H9 (cell line): ENCODE results near the gene WNT7B. TPM values are rescaled to one million over a fixed set of nuclear protein-coding genes. Genes with fewer than 3 reads are reported as not detected.

Source experiments
- DNase-seq: peaks from one replicate; pipeline ENCODE4 v3.0.0-alpha.2; 2017
- H2AFZ ChIP-seq: one replicate; pipeline ENCODE4 v1.6.1; 2013; ENCODE audit warnings: mild to moderate bottlenecking, low read length, control low read depth, moderate library complexity
- H2AK5ac ChIP-seq: 2 replicates; pipeline ENCODE4 v1.6.1; 2013; ENCODE audit warnings: low read length, control low read depth, mixed read lengths; ENCODE audit not compliant: insufficient read length
- H2BK120ac ChIP-seq: one replicate; pipeline ENCODE4 v1.6.1; 2013; ENCODE audit warnings: low read depth, mild to moderate bottlenecking, low read length, control low read depth, inconsistent platforms; ENCODE audit not compliant: poor library complexity, severe bottlenecking
- H2BK12ac ChIP-seq: 2 replicates; pipeline ENCODE4 v1.6.1; 2013; ENCODE audit warnings: low read length, control low read depth, mixed read lengths, low read depth; ENCODE audit not compliant: insufficient read length
- H2BK15ac ChIP-seq: 2 replicates; pipeline ENCODE4 v1.6.1; 2013; ENCODE audit warnings: low read depth, low read length, control low read depth
- H2BK20ac ChIP-seq: one replicate; pipeline ENCODE4 v1.6.1; 2013; ENCODE audit warnings: low read depth, mild to moderate bottlenecking, low read length, control low read depth, inconsistent platforms; ENCODE audit not compliant: poor library complexity, severe bottlenecking
- H2BK5ac ChIP-seq: 2 replicates; pipeline ENCODE4 v1.6.1; 2013; ENCODE audit warnings: low read length, control low read depth, mixed read lengths; ENCODE audit not compliant: insufficient read length
- H3K14ac ChIP-seq: 2 replicates; pipeline ENCODE4 v1.6.1; 2013; ENCODE audit warnings: low read length, control low read depth; ENCODE audit not compliant: insufficient read depth
- H3K18ac ChIP-seq: 2 replicates; pipeline ENCODE4 v1.6.1; 2013; ENCODE audit warnings: low read depth, mild to moderate bottlenecking, mixed read lengths, low read length, control low read depth; ENCODE audit not compliant: insufficient read length
- H3K23ac ChIP-seq: 2 replicates; pipeline ENCODE4 v1.6.1; 2013; ENCODE audit warnings: low read length, control low read depth, mixed read lengths, low read depth; ENCODE audit not compliant: insufficient read length
- H3K23me2 ChIP-seq: 2 replicates; pipeline ENCODE4 v1.6.1; 2013; ENCODE audit warnings: low read depth, mild to moderate bottlenecking, mixed read lengths, low read length, control low read depth; ENCODE audit not compliant: insufficient read length, poor library complexity, severe bottlenecking
- H3K27ac ChIP-seq: 2 replicates; pipeline ENCODE4 v1.5.1; 2013; ENCODE audit warnings: low read length, control low read depth, mixed read lengths, low read depth; ENCODE audit not compliant: insufficient read length
- H3K27me3 ChIP-seq: 2 replicates; pipeline ENCODE4 v1.6.1; 2013; ENCODE audit warnings: low read length, control low read depth, inconsistent platforms; ENCODE audit not compliant: insufficient read depth
- H3K4ac ChIP-seq: 2 replicates; pipeline ENCODE4 v1.6.1; 2013; ENCODE audit warnings: low read depth, mild to moderate bottlenecking, control low read depth, inconsistent platforms, low read length, moderate library complexity
- H3K4me1 ChIP-seq: 2 replicates; pipeline ENCODE4 v1.6.1; 2013; ENCODE audit warnings: low read length, control low read depth, inconsistent platforms; ENCODE audit not compliant: insufficient read depth
- H3K4me2 ChIP-seq: 2 replicates; pipeline ENCODE4 v1.6.1; 2013; ENCODE audit warnings: low read length, control low read depth, mixed read lengths; ENCODE audit not compliant: insufficient read length, insufficient read depth
- H3K56ac ChIP-seq: 2 replicates; pipeline ENCODE4 v1.6.1; 2013; ENCODE audit warnings: low read depth, mild to moderate bottlenecking, mixed read lengths, low read length, control low read depth; ENCODE audit not compliant: insufficient read length
- H3K79me1 ChIP-seq: 2 replicates; pipeline ENCODE4 v1.6.1; 2013; ENCODE audit warnings: low read depth, mild to moderate bottlenecking, moderate library complexity, low read length, control low read depth, inconsistent platforms; ENCODE audit not compliant: insufficient read depth, poor library complexity, severe bottlenecking
- H3K79me2 ChIP-seq: 2 replicates; pipeline ENCODE4 v1.6.1; 2013; ENCODE audit warnings: low read length, control low read depth, inconsistent platforms; ENCODE audit not compliant: insufficient read depth
- H3K9ac ChIP-seq: 2 replicates; pipeline ENCODE4 v1.6.1; 2013; ENCODE audit warnings: low read length, control low read depth, mixed read lengths; ENCODE audit not compliant: insufficient read length; ENCODE audit errors: extremely low read depth
- H3K9me3 ChIP-seq: one replicate; pipeline ENCODE4 v1.6.1; 2013; ENCODE audit warnings: low read depth, low read length, inconsistent platforms; ENCODE audit not compliant: control insufficient read depth
- H3T11ph ChIP-seq: one replicate; pipeline ENCODE4 v1.6.1; 2013; ENCODE audit warnings: mild to moderate bottlenecking, low read length, control low read depth, inconsistent platforms
- H4K20me1 ChIP-seq: one replicate; pipeline ENCODE4 v1.6.1; 2013; ENCODE audit not compliant: control insufficient read depth, insufficient read length, insufficient read depth
- H4K5ac ChIP-seq: 2 replicates; pipeline ENCODE4 v1.6.1; 2013; ENCODE audit warnings: low read depth, mild to moderate bottlenecking, mixed read lengths, low read length, control low read depth; ENCODE audit not compliant: insufficient read length
- H4K8ac ChIP-seq: replicated peaks from 2 replicates; pipeline ENCODE4 v1.6.1; 2013; ENCODE audit warnings: low read length, control low read depth, mixed read lengths, low read depth; ENCODE audit not compliant: insufficient read length
- H4K91ac ChIP-seq: 2 replicates; pipeline ENCODE4 v1.6.1; 2013; ENCODE audit warnings: low read depth, mild to moderate bottlenecking, moderate library complexity, mixed read lengths, low read length, control low read depth; ENCODE audit not compliant: insufficient read length
- H3K27ac Mint-ChIP-seq, 3 experiments: 2 replicates in 2 of 3; 3 replicates in 1 of 3; pipeline ENCODE4 v1.8.0; 2020 to 2021; ENCODE audit warnings: mixed read lengths in 3 of 3, mild to moderate bottlenecking in 1 of 3, moderate library complexity in 1 of 3
- H3K27me3 Mint-ChIP-seq: 2 replicates; pipeline ENCODE4 v1.8.0; 2021; ENCODE audit warnings: low read depth, mild to moderate bottlenecking, moderate library complexity, mixed read lengths
- H3K36me3 Mint-ChIP-seq, 3 experiments: 2 replicates in 2 of 3; 3 replicates in 1 of 3; pipeline ENCODE4 v1.8.0; 2020 to 2021; ENCODE audit warnings: low read depth in 3 of 3, mixed read lengths in 3 of 3; ENCODE audit not compliant: insufficient read depth in 1 of 3
- H3K4me1 Mint-ChIP-seq, 2 experiments: 2 replicates each; pipeline ENCODE4 v1.8.0; 2020; ENCODE audit warnings: mixed read lengths in 2 of 2
- H3K4me3 Mint-ChIP-seq, 2 experiments: 2 replicates in 1 of 2; 3 replicates in 1 of 2; pipeline ENCODE4 v1.8.0; 2020 to 2021; ENCODE audit warnings: mild to moderate bottlenecking in 2 of 2, mixed read lengths in 2 of 2, moderate library complexity in 1 of 2
- H3K9me3 Mint-ChIP-seq, 2 experiments: 2 replicates in 1 of 2; 3 replicates in 1 of 2; pipeline ENCODE4 v1.8.0; 2020; ENCODE audit warnings: mild to moderate bottlenecking in 2 of 2, mixed read lengths in 2 of 2, moderate library complexity in 1 of 2
- CTCF ChIP-seq: fragments of 200-600 bp; sonication (generic); conservative IDR thresholded peaks from 3 replicates; pipeline ENCODE4 v1.8.0; 2021; ENCODE audit warnings: antibody characterized with exemption, mild to moderate bottlenecking
- WGBS: extraction: QIAGEN DNeasy Blood & Tissue Kit; methylation state at CpG from one replicate; pipeline ENCODE4 v1.1.7; 2013; ENCODE audit warnings: missing lambda C conversion rate, low lambda C conversion rate, mixed read lengths; ENCODE audit not compliant: insufficient read length; ENCODE audit errors: extremely low coverage; 5-methylcytosine and 5-hydroxymethylcytosine counted together
- total RNA-seq: library from RNA; stranded (reverse); gene quantifications from 2 replicates; pipeline ENCODE4 v1.2.1, GENCODE V29; 2021

The WNT7B gene
- total RNA-seq, 1 experiment from 2014 or later = 0.09 TPM

DNA sequence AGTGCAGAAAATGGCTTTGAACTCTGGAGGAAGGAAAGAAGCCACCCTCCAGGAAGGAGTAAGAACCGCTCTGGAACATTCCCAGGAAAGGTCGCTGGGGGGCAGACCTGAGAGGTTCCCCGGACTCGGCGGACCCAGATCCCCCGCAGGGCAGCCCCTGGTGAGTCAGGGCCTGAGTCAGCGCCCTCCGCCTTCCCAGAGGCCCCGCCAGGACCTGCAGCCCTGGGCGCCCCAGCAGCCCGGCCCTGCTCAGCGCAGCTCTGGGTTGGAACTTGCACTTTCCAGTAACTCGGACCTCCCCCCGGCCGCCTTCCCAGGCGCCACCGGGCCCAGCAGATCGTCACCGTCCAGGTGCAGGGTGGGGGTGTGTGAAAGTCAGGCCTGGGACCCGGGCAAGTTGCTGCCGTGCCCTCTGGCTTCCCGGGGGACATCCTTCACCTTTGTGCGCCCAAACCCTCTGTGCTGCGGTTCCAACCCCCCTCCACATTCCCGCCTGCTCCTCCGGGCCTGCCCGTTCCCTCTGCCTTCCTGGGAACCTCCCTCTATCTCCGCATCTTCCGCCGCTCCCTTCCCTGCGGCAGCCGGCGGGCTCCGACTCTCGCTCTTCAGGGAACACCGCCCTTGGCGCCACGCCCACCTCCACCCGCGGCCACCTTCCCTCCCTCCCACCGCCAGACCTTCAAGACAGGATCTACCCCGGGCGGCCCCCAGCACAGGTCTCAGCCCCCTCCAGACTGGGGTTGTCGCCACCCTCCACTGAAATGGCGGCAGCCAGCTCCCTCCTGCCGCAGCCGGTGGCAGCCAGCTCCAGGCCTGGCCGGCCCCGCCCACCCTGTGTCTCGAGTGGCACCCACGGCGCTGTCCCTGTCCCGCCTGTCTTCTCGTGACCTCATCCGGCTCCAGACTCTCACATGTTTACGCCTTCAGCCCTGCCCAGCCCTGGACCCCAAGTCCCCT is 36.8 kb upstream of the WNT7B start:
- WGBS = no CpG with 5 or more reads among the region's 56 CpGs
- peak overlapping the region; percentile 81 to 84 for H3K4me3 Mint-ChIP-seq
- no peaks in the 10 kb centered on the region for H3K9me3 ChIP-seq
- no peaks in the 10 kb centered on the region for H3K79me1 ChIP-seq
- H4K20me1 ChIP-seq = no peaks in the 10 kb centered on the region
- H3K4me1 ChIP-seq = no peaks in the 10 kb centered on the region
- peak overlapping the region; percentile 69 for H3K18ac ChIP-seq
- peak overlapping the region; percentile 75 for H3K9ac ChIP-seq
- no peak overlapping the region for H4K8ac ChIP-seq
- H3T11ph ChIP-seq = no peak overlapping the region
- no peaks in the 10 kb centered on the region for H3K36me3 Mint-ChIP-seq
- no peak overlapping the region for H3K4ac ChIP-seq
- H3K4me1 Mint-ChIP-seq = peaks cover 11 to 13% of the 10 kb centered on the region in 2 experiments
- H3K27ac Mint-ChIP-seq = peak overlapping the region; percentile 85 to 96 (median 95); a peak in 4 of 7 replicates
- no peak overlapping the region for H3K56ac ChIP-seq
- H3K79me2 ChIP-seq = no peaks in the 10 kb centered on the region
- H2AK5ac ChIP-seq = no peak overlapping the region
- no peak overlapping the region for H2BK120ac ChIP-seq
- H2BK12ac ChIP-seq = no peak overlapping the region
- H2BK5ac ChIP-seq = no peak overlapping the region
- H3K9me3 Mint-ChIP-seq = no peaks in the 10 kb centered on the region; a peak in 1 of 5 replicates
- peak; percentile 84 for DNase-seq
- H3K27me3 Mint-ChIP-seq = peaks cover 6% of the 10 kb centered on the region
- H3K23me2 ChIP-seq = peaks cover 4% of the 10 kb centered on the region
- no peak overlapping the region for H4K91ac ChIP-seq
- TF ChIP-seq CTCF = peak; percentile 80
- peak overlapping the region; percentile 13 for H4K5ac ChIP-seq
- H2AFZ ChIP-seq = no peak overlapping the region
- H3K23ac ChIP-seq = no peak overlapping the region
- no peak overlapping the region for H2BK20ac ChIP-seq
- H3K4me2 ChIP-seq = peak overlapping the region; percentile 42
- H3K14ac ChIP-seq = peak overlapping the region; percentile 85
- H3K27me3 ChIP-seq = no peaks in the 10 kb centered on the region
- peak overlapping the region; percentile 1 for H3K27ac ChIP-seq
- no peak overlapping the region for H2BK15ac ChIP-seq
